Stomach (tissue), 9 donors: Measurements from ENCODE around the gene CNMD. TPM values are rescaled to one million over a fixed set of nuclear protein-coding genes. Genes with fewer than 3 reads are reported as not detected.
"Not testable (repeated sequence)": the region's sequence is repeated elsewhere in the genome, so short reads cannot be mapped to it uniquely, and the experiment has no call there.

Source experiments
- DNase-seq, 2 donors: peaks; one replicate each; pipeline versions ENCODE4 v3.0.0 to v3.0.0-alpha.2; 2013 to 2019
- H3K27ac ChIP-seq, 5 donors: fragments of 200-600 bp in 4 of 5; sonication (generic) in 4 of 5; one replicate each; pipeline ENCODE4 v1.5.1; 2013 to 2019; ENCODE audit warnings: mild to moderate bottlenecking in 1 of 5, moderate library complexity in 1 of 5
- H3K27me3 ChIP-seq, 3 donors: fragments of 200-600 bp; sonication (generic); one replicate each; pipeline ENCODE4 v1.5.1; 2017 to 2019; ENCODE audit warnings: mixed run types in 1 of 3
- H3K36me3 ChIP-seq, 4 donors: fragments of 200-600 bp; sonication (generic); 1 replicate in 3 of 4; 2 replicates in 1 of 4; pipeline ENCODE4 v1.5.1; 2016 to 2019
- H3K4me1 ChIP-seq, 4 donors: fragments of 200-600 bp; sonication (generic); one replicate each; pipeline ENCODE4 v1.5.1; 2016 to 2019
- H3K4me3 ChIP-seq, 4 donors: fragments of 200-600 bp; sonication (generic) in 3 of 4; one replicate each; pipeline ENCODE4 v1.5.1; 2016 to 2019; ENCODE audit warnings: mild to moderate bottlenecking in 1 of 4
- H3K9me3 ChIP-seq, 4 donors: fragments of 200-600 bp; sonication (generic); one replicate each; pipeline ENCODE4 v1.5.1; 2016 to 2019
- EP300 ChIP-seq: sonication (generic); formaldehyde crosslinking; IDR thresholded peaks from one replicate; pipeline ENCODE4 v1.6.1; 2017; ENCODE audit warnings: antibody characterized with exemption
- POLR2A ChIP-seq, 4 donors: fragments of 450-650 bp; IDR thresholded peaks; one replicate each; pipeline ENCODE4 v1.6.1; 2016; ENCODE audit warnings: antibody characterized with exemption in 4 of 4, control low read depth in 2 of 4, mild to moderate bottlenecking in 1 of 4, moderate library complexity in 1 of 4
- POLR2AphosphoS5 ChIP-seq, 3 donors: sonication (generic); formaldehyde crosslinking; IDR thresholded peaks; one replicate each; pipeline ENCODE4 v1.6.1; 2016; ENCODE audit warnings: antibody characterized with exemption in 3 of 3
- WGBS, 5 donors: extraction: QIAGEN DNeasy Blood & Tissue Kit in 3 of 5; methylation state at CpG; one replicate each; pipeline versions ENCODE4 v1.1.5 to v1.1.7; 2013 to 2018; 5-methylcytosine and 5-hydroxymethylcytosine counted together
- intact Hi-C: fragments of 100-400 bp; cut with DNase I; formaldehyde crosslinking; loops from one replicate; pipeline ENCODE4 v1.15.1; 2023; ENCODE audit warnings: low total_unique reads
- polyA plus RNA-seq, 3 donors: library from polyadenylated mRNA; stranded (reverse); fragments of 200-250 nt; gene quantifications; one replicate each; pipeline ENCODE4 v1.2.3, GENCODE V29; 2013
- total RNA-seq, 5 donors: library from RNA; depleted of rRNA; stranded (reverse); fragments of >200 nt; gene quantifications; one replicate each; pipeline versions ENCODE4 v1.1.0 to v1.2.3, GENCODE V29; 2014 to 2016
- TF ChIP-seq, protein P1 (sequence below), 7 experiments: fragments of 450-650 bp in 4 of 7; fragments of 200-600 bp in 3 of 7; sonication (generic) in 3 of 7; IDR thresholded peaks; one replicate each; pipeline ENCODE4 v1.5.1; 2016 to 2019; ENCODE audit warnings: antibody characterized with exemption in 7 of 7, control low read depth in 2 of 7, mild to moderate bottlenecking in 1 of 7
- donor health status: healthy with polysubstance abuse.
- donor health status: Bipolar disorder and iron deficiency.
- donor health status: healthy.

CNMD gene
- total and polyA plus RNA-seq, 8 donors, result not detected

DNA sequence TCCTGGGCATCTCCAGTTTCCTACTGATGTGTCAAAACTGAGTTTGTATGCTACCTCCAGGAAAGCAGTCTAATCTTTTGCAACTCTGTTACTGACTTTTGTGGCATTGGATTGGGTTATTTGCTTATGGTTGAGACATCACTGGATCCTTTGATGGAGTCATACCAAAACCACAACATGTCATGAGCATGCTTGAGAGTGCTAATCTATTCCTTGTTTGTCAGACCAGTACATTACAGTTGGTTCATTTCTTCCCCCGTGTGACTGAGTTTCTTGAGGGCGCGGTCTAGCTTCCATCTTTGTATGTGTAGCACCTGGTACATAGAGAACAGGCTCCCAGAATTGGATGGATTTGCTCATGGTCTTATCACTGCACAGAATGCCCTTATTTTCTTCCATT, 43.8 kb downstream of the CNMD start:
- TF ChIP-seq POLR2AphosphoS5 (IDR thresholded peaks at IDR 0.05) (no peak), EP300 (no peak), POLR2A (IDR thresholded peaks at IDR 0.05) (no peak)
- no peak overlapping the region for H3K27ac ChIP-seq
- no peaks in the 10 kb centered on the region for H3K4me1 ChIP-seq
- DNase-seq, result no peak
- no peaks in the 10 kb centered on the region for H3K9me3 ChIP-seq
- peaks cover 7 to 36% (median 32%) of the 10 kb centered on the region in 4 donors for H3K36me3 ChIP-seq
- intact Hi-C loops, result no loop called here
- H3K4me3 ChIP-seq, result no peak overlapping the region
- WGBS, 5 donors, result 76 to 95% (median 84%) methylated on average over 3 of the region's 3 CpGs
- H3K27me3 ChIP-seq, result no peaks in the 10 kb centered on the region

DNA sequence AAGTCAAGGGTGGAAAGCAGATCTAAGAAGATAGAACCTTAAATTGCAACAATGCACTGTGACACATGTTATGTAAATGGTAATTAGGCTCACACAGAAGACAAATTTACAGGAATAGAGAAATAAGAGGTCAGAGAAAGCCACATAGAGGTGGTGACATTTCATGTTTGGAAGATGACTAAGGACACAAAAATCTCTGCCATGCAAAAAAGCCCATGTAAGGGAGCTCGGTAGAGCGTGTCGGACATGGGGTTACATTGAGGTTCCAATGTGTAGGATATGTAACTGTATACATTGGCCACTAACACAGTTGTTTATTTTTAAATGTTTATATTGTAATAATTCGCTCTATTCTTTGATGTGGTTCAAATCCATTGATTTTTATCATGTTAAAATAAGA, 53.2 kb downstream of the CNMD start:
- WGBS, 5 donors, result 94 to 98% (median 95%) methylated on average over 4 of the region's 4 CpGs

DNA sequence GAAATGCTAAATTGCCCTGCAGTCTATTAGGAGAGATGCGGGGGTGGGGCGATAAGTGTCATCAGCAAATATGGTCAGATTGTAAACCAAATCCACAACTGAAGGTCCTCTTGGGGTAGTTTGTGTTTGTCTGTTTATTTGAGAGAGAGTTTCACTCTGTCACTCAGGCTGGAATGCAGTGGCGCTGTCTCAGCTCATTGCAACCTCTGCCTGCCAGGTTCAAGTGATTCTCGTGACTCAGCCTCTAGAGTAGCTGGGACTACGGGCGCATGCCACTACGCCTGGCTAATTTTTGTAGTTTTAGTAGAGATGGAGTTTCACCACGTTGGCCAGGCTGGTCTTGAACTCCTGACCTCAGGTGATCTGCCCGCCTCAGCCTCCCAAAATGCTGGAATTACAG, 53.8 kb downstream of the CNMD start:
- H3K27ac ChIP-seq, H3K9me3 ChIP-seq, H3K27me3 ChIP-seq, intact Hi-C loops, DNase-seq, H3K4me3 ChIP-seq, H3K4me1 ChIP-seq: not testable (repeated sequence)
- peaks cover 24 to 97% (median 91%) of the 10 kb centered on the region in 4 donors for H3K36me3 ChIP-seq
- WGBS, 5 donors, result 92 to 97% (median 96%) methylated on average over 9 of the region's 9 CpGs

More for the DNA sequence above, 53.2 kb downstream of the CNMD start:
- DNase-seq, result no peak
- Histone ChIP-seq H3K4me1 (no peaks in the 10 kb centered on the region), H3K4me3 (no peak overlapping the region), H3K36me3 (peaks cover 19 to 97% (median 91%) of the 10 kb centered on the region in 4 donors), H3K27ac (no peak overlapping the region), H3K9me3 (no peaks in the 10 kb centered on the region), H3K27me3 (no peaks in the 10 kb centered on the region)
- intact Hi-C loops, result no loop called here
- TF ChIP-seq POLR2A (IDR thresholded peaks at IDR 0.05) (no peak), EP300 (no peak), POLR2AphosphoS5 (IDR thresholded peaks at IDR 0.05) (no peak)
- TF ChIP-seq, protein P1, sequence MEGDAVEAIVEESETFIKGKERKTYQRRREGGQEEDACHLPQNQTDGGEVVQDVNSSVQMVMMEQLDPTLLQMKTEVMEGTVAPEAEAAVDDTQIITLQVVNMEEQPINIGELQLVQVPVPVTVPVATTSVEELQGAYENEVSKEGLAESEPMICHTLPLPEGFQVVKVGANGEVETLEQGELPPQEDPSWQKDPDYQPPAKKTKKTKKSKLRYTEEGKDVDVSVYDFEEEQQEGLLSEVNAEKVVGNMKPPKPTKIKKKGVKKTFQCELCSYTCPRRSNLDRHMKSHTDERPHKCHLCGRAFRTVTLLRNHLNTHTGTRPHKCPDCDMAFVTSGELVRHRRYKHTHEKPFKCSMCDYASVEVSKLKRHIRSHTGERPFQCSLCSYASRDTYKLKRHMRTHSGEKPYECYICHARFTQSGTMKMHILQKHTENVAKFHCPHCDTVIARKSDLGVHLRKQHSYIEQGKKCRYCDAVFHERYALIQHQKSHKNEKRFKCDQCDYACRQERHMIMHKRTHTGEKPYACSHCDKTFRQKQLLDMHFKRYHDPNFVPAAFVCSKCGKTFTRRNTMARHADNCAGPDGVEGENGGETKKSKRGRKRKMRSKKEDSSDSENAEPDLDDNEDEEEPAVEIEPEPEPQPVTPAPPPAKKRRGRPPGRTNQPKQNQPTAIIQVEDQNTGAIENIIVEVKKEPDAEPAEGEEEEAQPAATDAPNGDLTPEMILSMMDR (IDR thresholded peaks at IDR 0.05), result no peak

DNA sequence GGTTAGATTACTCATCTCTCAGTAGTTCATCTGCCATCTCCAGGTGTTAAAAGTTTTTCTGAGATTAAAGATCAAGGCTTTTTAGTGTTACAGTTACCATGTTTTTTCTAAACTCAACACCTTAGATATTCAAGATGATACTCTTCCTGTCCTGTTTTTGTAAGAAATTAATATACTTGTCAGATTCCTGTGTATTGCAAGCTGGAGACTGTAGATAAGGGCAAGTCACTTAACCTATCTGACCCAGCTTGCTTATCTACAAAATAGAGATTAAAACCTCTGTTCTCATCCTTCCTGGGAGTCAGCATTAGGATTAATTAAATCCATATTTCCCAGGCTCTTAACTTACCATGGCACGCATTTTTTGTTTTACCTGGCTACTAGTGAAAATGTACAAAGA, 61.8 kb downstream of the CNMD start:
- H3K36me3 ChIP-seq, result peaks cover 34 to 77% (median 60%) of the 10 kb centered on the region in 4 donors
- no peaks in the 10 kb centered on the region for H3K27me3 ChIP-seq
- WGBS, 5 donors, result 48 to 77% (median 64%) methylated on average over 1 of the region's 1 CpG
- no peak for TF ChIP-seq EP300
- TF ChIP-seq POLR2AphosphoS5 (IDR thresholded peaks at IDR 0.05), result no peak
- TF ChIP-seq, protein P1 (IDR thresholded peaks at IDR 0.05), result no peak
- no peak for TF ChIP-seq POLR2A (IDR thresholded peaks at IDR 0.05)
- no peak for DNase-seq
- intact Hi-C loops, result no loop called here
- H3K27ac ChIP-seq, result no peak overlapping the region
- H3K4me1 ChIP-seq, result no peaks in the 10 kb centered on the region
- H3K9me3 ChIP-seq, result no peaks in the 10 kb centered on the region
- H3K4me3 ChIP-seq, result no peak overlapping the region

DNA sequence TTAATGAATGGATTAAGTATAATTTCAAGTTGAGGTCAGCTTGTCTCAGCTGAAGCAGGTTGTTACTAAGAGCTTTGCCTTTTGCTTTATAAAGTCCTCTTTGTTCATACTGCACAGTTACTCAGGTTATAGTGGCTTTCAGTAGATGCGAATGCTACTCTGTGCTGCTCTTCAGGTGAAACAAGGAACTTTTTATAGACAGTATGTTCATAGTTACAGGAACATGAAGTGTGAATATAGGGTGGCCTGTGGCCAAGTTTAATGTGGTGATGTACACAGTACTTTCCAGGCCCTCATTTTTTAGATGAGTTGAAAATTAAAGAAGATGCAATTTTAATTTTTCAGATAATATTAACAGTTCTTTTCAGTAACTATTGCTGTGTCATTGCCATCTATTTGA, 66.2 kb downstream of the CNMD start:
- peaks cover 17 to 60% (median 50%) of the 10 kb centered on the region in 4 donors for H3K36me3 ChIP-seq
- H3K27ac ChIP-seq, result no peak overlapping the region
- 84 to 94% (median 91%) methylated on average over 1 of the region's 1 CpG for WGBS, 5 donors
- no peaks in the 10 kb centered on the region for H3K9me3 ChIP-seq
- H3K4me1 ChIP-seq, result peaks cover 0 to 10% (median 0%) of the 10 kb centered on the region in 4 donors
- H3K4me3 ChIP-seq, result no peak overlapping the region
- TF ChIP-seq EP300, result no peak
- TF ChIP-seq POLR2AphosphoS5 (IDR thresholded peaks at IDR 0.05), result no peak
- TF ChIP-seq, protein P1 (IDR thresholded peaks at IDR 0.05), result no peak
- no peak for TF ChIP-seq POLR2A (IDR thresholded peaks at IDR 0.05)
- no peaks in the 10 kb centered on the region for H3K27me3 ChIP-seq
- intact Hi-C loops, result no loop called here
- no peak for DNase-seq
